VCaP (cell line): ENCODE data around the gene GNPDA2.

ENCODE experiments used
- H3K27ac ChIP-seq: fragments of 450-650 bp; 2 replicates; pipeline ENCODE4 v1.5.1; 2017
- TF ChIP-seq, protein P1 (sequence below): fragments of 450-650 bp; conservative IDR thresholded peaks from 2 replicates; pipeline ENCODE4 v1.5.1; 2017; ENCODE audit warnings: mild to moderate bottlenecking, moderate library complexity

The GNPDA2 gene

DNA sequence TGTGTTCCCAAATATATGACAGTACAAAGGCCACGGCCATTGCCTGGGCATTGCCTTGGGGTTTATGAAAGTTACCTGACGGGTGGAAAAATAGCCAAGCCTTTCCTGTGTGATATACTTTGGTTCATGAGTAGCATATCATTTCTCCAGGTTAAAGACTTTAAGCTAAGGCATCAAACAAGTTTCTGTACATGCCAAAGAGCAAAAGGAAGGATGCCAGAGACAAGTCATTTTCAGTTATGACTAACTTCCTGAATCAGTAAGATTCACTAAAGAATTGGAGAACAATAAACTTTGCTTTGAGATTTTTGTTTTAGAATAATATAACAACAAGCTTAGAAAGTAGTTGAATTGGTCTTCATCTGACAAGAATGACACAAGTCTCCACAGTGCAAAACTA lies 57.8 kb downstream of the GNPDA2 start:
- no peak overlapping the region for H3K27ac ChIP-seq
- TF ChIP-seq, protein P1, sequence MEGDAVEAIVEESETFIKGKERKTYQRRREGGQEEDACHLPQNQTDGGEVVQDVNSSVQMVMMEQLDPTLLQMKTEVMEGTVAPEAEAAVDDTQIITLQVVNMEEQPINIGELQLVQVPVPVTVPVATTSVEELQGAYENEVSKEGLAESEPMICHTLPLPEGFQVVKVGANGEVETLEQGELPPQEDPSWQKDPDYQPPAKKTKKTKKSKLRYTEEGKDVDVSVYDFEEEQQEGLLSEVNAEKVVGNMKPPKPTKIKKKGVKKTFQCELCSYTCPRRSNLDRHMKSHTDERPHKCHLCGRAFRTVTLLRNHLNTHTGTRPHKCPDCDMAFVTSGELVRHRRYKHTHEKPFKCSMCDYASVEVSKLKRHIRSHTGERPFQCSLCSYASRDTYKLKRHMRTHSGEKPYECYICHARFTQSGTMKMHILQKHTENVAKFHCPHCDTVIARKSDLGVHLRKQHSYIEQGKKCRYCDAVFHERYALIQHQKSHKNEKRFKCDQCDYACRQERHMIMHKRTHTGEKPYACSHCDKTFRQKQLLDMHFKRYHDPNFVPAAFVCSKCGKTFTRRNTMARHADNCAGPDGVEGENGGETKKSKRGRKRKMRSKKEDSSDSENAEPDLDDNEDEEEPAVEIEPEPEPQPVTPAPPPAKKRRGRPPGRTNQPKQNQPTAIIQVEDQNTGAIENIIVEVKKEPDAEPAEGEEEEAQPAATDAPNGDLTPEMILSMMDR, result no peak

DNA sequence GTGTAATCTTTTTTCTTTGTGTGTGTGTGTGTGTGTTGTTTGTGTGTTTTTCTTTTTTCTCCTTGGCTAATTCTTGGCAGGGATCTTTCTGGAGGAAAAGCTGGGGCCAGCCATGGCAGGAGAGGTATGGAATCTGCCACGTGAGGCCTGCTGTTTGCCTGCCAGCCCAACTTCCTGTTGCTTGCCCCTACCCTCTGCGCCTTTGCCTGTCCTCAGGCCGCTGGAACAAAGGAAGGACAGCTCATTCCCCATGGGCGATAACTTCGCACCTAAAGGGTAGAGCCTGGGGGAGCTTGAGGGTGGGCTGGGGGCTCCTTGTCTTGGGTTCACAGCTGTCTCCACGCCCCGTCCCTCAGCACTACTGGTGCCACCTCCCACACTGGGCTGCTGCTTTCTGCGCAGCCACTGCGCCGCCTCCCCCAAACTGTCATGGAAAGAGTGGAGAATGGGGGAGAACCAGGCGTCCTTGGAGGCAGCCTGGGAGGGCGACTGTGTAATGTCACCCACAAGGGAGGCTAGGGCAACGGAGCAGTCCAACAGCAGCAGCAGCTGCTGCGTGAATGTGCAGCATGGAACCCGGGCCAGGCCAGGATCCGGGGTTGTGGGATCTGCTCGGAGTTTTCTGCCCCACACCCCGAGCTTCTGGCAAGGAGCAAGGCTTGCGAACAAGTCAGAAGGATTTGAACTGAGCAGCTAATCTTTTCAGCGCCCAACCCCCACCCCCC lies 62.7 kb downstream of the GNPDA2 start:
- TF ChIP-seq, protein P1, result no peak
- no peak overlapping the region for H3K27ac ChIP-seq

DNA sequence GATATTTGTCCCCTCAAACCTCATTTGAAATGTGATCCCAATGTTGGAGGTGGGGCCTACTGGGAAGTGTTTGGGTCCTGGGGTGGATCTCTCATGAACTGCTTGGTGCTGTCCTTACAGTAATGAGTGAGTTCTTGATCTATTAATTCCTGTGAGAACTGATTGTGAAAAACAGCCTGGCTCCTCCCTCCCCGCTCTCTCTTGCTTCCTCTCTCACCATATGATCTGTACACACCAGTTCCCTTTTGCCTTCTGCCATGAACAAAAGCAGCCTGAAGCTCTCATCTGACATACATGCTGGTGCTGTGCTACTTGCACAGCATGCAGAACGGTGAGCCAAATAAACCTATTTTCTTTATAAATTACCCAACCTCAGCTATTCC lies 63.7 kb downstream of the GNPDA2 start:
- no peak overlapping the region for H3K27ac ChIP-seq
- TF ChIP-seq, protein P1, result no peak

DNA sequence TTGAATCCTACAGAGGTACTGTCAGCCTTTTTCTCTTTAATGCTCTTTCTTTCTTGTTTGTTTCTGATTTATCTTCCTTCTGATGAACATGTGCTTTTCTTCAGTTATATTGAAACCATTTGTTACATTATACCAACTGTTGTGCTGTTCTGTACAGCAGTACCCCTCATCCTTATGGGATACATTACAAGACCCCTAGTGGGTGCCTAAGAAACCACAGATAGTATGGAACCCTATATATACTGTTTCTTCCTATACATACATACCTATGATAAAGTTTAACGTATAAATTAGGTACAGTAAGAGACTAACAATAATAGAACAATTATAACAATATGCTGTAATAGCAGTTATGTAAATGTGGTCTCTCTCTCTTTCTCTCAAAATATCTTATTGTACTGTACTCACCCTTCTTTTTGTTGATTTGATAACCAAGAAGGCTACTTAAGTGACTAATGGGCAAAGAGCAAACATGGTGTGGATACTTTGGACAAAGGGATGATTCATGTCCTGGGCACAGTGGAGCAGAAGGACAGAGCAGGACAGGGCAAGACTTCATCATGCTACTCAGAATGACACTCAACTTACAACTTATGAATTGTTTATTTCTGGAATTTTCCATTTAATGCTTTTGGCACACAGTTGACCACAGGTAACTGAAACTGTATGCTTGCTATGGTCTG lies 64.3 kb downstream of the GNPDA2 start:
- TF ChIP-seq, protein P1, result no peak
- H3K27ac ChIP-seq, result no peak overlapping the region

DNA sequence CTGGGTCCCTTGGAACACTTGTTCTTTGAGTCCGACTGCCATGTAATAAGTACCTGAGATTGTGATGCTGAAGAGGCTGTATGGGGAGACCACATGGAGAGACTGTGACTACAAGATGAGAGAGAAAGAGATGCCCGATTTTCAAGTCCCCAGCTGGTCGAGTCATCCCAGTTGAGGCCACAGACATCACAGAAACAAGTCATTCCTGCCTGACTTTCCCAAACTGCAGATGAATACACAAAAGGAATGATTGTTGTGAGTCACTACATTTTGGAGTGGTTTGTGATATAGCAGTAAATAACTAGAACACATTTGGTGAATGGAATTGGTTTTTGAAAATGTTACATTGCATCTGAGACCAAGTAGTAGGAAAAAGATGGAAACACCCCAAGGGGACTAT lies 66.0 kb downstream of the GNPDA2 start:
- TF ChIP-seq, protein P1, result no peak
- no peak overlapping the region for H3K27ac ChIP-seq

DNA sequence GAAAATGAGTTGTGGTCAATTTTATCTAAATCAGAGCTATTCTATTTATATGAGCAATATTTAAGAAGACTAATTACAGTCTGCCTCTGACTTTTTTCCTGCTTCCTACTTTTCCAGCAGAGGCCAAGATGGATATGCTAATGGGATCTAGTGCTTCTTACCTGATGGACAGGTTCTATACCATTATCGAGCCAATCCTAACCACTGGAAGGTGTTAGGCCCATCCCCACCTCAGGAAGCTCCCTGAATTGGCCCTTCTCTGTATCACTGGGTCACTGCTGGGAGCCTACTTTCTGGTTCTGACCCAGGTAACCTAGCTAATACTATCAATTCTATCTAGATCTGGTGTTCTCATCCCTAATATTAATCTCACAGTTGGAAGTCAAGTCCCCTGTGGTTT lies 74.4 kb downstream of the GNPDA2 start:
- TF ChIP-seq, protein P1, result no peak
- no peak overlapping the region for H3K27ac ChIP-seq
